ENCODE data around the gene STK11.

Gene STK11

DNA sequence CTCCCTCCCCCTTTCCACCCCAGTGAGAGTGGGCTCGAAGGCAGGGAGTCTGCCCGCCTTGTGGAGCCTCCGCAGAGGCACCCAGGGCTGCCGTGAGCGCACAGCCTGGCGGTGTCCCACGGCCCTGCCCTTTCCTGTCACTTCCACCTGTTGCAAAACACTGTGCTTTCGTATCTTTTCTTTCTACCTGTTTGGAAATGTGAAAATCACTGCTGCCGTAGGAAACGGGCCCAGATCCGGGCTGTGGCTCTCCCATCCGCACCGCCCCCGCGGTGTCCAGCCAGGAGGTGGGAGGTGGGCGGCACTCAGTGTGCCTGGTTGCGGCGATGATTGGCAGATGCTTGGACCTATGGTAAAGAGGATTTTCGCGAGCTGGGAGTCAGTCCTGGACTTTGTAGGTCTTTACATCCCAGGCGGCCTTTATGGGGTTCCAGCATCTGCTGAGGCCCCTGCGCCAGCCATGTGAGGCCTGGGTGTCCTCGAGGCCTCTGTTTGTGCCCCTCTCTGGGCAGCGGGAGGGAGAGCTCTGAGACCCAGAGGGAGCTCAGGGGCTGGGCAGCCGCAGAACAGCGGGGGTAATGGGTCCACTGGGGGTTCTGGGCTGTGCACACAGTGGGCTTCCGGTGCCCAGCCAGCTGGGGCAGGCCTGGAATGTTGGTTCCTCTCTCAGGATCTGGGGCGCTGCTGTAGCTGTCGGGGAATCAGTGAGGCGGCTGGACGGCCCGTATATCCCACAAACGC lies 6.1 kb downstream of the STK11 start:
- no peak for DNase-seq

DNA sequence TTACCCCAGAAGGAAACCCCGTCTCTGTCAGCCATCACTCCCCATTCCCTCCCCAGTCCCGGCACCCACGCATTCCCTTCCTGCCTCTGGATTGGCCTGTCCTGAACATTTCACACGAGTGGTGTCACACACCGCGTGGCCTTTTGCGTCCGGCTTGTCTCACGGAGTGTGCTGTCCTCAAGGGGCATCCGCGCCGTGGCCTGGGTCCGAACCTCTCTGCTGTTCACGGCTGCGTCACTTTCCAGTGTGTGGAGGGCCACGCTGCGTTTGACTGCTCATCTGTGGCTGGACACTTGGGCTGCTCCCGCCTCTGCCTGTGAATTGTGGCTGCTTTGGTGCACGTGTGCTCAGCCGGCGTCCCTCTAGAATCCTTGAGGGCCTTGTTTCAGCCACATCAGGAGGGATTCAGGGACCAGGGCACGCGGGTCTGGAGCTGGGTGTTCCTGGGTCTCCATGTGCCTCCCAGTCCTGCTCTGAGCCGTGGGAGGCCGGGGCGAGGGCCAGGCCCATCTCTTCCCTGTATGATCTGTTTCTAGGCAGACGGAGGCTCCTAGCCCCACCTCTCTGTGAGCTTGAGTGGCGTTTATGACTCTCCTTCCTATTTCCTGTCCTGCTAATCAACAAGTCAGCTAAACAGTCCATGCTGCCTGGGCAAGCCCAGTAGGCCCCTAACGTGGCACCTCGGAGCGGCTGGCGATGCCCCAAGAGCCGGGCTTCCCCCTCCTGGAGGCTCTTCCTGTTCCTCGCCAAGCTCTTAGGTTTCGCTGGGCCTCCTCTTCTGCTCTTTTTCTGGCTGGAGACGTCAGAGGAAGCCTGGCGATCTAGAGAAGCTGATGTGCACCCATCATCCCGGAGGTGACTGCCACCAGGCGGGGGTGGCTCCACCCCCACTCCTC lies 8.1 kb downstream of the STK11 start:
- peak; percentile 63 for DNase-seq

DNA sequence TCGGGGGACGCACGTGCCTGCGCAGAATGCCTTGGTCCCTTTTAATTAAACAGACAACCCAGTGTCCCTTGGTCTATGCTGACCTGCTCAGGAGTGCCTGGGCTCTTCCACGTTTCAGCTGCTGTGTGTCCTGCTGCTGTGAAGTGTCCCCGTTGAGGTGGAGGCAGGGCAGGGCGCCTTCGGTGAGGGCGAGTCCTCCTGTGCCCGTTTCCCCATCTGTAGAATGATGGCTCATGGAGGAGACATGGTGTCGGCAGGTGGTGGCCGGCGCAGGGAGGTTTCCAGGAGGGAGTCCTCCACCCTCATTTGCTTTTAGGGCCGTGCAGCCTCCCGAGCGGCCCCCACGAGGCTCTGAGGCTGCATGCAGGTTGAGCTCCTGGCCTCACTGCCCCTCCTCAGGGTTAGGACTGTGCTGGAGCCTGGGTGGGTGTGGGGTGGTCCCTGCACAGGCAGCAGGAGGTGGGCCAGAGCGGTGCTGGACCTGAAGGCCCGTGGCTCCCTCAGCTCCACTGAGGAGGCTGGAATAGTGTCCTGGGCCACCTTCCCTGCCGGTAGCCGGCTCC lies 8.8 kb downstream of the STK11 start:
- no peak for DNase-seq

DNA sequence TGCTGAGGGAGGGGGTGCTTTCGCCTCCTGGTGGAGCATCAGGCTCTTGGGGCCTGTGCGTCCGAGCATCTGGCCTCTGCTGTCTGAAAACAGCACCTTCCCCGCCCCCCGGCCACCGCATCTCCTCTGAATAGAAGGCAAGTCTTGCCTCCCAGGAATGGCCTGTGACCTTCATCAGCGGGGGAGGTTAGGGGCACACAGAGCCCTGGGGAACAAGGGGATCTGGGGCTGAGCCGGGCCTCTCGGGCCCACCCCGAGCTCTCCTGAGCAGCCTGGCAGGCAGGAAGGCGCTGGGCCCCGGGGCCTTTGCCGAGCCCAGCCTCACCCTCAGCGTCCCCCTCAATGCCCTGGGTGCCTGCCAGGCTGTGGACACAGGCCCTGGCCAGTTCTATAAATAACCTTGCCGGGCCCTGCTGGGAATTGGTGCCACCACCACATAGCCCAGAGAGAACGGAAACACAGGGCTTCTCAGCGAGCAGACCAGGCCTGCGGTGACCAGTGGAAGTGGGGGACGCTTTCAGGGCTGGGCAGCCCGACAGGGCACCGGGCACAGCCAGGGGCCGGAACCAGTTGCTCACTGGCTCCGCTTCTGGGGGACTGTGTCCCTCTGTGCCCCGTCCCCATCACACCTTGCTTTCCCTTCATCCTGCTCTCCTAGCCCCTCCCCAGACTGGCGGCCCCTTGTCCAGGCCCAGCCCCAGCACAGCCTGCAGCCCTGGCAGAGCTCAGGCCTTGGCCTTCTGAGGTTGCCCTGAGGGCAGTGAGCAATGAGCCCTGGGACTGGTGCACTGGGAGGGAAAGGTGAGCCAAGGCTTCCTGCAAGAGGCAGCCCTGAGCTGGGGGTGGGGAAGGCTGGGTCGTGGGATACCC lies 9.5 kb downstream of the STK11 start:
- no peak for DNase-seq

DNA sequence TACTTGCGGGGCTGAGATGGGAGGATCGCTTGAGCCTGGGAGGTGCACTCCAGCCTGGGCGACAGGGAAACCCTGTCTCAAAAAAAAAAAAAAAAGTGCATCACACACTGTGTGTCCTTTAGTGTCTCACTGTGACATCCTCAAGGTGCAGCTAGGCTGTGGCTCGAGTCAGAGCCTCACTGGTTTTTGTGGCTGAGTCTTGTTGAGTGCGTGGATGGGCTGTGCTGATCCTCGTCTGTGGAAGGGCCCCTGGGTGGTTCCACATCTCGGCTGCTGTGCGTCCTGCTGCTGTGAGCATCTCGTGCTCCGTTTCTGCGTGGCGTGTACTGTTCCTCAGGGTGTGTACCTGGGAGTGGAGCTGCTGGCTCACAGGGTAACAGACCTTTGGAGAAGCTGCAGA lies 11.2 kb downstream of the STK11 start:
- DNase-seq, result no peak

DNA sequence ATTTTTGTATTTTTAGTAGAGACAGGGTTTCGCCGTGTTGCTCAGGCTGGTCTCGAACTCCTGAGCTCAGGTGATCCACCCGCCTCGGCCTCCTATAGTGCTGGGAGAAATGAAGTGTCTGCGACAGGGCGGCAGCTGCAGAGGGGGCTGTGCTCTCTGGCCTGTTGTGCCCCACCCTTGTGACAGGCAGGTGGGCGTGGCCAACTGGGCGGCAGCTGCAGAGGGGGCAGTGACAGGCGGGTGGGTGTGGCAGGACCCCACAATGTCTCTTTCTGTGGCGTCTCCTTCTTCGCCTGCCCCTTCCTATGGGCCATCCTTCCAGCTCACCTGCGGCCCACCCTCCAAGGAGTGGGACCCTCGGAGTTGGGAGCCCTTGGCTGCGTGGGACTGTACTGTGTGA lies 11.8 kb downstream of the STK11 start:
- DNase-seq, result no peak

DNA sequence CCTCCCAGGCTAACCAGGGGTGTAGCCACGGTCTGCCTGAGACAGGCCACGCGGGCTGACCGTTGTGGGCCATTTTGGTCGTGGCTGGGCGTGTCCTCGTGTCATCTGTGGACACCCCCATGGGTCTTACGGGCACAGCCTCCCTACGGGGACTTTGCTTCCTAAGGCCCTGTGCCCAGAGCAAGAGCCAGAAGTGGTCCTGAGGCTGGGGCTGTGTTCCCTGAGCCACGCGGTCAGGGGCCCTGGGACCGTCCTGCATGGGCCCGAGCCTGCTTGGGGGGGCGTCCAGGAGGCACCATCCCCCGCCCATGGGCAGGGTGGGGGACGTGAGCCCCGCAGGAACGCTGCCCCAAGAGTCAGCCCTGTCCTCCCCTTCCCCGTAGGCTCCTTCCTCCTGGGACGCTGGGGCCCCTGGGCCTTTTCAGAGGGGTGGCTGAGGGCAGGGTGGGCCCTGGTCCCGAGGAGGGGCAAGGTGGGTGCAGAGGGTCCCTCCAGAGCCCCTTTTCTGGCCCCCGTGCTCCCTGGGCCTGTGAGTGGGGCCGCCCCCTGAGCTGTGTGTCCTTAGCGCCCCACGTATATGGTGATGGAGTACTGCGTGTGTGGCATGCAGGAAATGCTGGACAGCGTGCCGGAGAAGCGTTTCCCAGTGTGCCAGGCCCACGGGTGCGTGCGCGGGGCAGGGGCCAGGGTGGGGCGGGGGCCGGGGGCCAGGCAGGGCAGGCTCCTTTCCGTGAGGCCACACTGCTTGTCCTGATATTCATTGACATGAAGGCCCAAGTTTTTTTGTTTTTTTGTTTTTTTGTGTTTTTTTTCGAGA lies 13.4 kb downstream of the STK11 start:
- no peak for DNase-seq

DNA sequence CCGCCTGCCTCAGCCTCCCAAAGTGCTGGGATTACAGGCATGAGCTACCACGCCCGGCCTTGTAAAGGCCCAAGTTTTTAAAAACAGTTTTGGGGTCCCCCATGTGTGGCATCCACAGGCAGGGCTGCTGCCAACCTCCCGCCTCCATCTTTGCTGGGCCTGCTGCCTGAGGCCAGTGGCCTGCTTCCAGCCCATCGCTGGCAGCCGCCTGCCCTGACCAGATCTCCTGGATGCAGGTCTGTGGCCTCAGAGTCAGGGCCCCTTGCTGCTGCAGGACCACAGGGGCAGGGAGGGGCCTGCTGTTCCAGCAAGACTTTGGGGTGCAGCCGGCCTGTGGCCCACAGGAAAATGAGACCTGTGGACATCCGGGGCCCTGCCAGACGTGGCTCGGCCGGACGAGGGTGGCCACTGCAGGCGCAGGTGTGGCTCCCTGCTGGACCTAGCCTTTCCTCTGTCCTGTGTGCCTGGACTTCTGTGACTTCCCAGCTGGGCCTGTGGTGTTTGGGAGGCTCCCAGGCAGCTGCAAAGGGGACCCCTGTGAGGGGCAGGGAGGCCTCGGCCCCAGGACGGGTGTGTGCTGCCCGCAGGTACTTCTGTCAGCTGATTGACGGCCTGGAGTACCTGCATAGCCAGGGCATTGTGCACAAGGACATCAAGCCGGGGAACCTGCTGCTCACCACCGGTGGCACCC lies 14.4 kb downstream of the STK11 start:
- no peak for DNase-seq

DNA sequence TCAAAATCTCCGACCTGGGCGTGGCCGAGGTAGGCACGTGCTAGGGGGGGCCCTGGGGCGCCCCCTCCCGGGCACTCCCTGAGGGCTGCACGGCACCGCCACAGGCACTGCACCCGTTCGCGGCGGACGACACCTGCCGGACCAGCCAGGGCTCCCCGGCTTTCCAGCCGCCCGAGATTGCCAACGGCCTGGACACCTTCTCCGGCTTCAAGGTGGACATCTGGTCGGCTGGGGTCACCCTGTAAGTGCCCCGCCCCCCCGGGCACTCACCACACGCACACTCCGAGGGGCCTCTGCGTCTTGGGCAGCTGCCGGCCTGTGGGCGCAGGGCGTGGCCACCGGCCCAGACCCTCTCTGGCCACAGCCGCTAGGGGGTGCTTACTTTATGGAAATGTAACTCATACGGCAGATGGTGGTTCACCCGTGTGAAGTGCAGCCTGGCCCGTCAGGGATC lies 14.9 kb downstream of the STK11 start:
- no peak for DNase-seq

DNA sequence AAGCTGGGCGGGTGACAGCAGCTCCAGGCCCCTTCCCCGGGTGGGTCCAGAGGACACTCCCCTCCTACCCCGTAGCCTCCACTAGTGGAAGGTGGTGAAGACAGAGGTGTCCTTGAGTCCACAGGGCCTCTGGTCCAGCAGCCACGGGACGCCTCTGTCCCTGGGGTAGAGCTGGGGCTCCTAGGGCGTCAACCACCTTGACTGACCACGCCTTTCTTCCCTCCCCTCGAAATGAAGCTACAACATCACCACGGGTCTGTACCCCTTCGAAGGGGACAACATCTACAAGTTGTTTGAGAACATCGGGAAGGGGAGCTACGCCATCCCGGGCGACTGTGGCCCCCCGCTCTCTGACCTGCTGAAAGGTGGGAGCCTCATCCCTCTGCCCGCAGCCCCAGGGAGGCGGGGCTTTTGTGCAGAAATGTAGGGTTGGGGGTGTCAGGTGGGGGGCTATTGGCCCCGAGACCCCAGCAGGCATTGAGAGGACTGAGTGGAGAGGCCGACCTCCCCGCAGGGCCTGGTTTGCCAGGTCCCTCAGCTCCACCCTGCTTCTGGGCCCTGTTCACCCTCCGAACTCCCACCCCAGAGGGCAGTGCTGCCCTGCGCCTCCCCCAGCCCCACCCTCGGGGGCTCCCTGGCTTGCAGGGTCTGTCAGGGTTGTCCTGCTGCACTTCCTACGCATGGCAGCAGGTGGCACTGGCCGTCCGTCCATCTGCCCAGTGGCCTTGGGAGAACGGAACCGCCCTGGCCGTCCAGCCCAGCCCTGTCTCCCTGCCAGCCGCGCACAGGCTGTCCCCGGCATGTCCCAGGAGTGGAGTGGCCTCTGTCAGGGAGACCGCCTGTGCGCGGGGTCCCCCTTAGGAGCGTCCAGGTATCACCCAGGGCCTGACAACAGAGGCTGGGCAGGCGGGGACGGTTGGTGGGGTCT lies 15.7 kb downstream of the STK11 start:
- DNase-seq, result peak; percentile 25

DNA sequence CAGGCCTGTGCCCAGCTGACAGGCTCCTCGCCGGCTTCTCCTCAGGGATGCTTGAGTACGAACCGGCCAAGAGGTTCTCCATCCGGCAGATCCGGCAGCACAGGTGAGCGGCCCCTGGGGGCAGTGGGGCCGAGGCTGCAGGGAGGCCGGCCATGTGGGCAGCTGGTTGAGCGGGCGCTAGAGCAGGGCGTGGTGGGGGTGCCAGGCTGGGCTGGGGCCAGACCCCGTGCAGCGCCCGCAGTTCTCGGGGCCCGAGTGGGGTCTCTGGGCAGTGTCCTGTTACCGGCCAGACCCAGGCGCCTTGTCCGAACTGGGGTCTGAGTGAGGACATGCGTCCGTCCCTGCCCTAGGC lies 16.3 kb downstream of the STK11 start:
- DNase-seq, result no peak

DNA sequence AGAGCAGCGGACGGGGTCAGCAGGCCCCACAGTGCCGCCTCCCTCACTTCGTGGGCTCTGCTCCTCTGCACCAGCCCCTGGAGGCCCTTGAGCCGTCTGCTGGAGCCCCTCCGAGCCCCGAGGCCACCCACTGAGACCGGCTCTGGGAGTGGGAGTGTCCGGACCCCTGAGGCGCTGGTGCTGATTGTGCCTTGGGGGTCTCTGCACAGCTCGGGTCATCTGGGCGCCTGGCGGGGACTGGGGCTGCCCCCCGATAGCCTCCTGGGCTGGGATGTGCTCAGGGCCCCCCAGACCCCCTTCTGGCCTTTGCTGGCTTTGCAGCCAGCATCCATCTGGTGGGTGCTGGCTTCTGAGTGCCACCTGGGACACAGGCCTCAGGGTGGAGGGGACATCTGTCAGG lies 16.8 kb downstream of the STK11 start:
- no peak for DNase-seq

DNA sequence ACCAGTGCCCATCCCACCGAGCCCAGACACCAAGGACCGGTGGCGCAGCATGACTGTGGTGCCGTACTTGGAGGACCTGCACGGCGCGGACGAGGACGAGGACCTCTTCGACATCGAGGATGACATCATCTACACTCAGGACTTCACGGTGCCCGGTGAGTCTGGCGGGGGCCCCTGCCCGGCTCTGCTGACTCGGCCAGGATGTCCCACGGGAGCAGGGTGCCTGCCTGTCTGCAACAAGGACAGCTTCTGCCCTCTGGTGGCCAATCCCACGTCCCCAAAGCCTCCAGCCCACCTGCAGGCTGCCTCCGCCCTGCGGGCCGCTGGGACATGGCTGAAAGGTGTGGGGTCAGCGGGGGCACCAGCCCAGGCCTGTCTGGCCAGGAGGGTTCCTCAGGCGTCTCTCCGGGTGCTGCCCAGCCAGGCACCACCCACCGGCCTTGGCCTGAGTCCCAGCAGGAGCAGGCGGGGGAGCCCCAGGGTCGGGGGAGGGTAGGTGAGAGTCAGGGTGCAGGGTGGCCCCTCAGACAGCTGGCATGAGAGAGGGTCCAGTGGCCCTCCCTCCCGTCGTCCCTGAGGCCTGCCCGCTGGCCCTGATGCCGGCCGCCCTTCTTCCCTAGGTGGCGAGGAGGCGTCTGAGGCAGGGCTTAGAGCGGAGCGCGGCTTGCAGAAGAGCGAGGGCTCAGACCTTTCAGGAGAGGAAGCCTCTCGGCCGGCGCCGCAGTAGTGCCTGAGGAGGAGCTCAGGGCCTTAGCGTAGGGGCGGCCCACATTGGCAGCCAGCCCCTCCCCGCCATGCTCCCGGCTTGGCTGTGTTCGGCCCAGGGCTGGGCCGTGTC lies 17.7 kb downstream of the STK11 start:
- peak; percentile 27 for DNase-seq

DNA sequence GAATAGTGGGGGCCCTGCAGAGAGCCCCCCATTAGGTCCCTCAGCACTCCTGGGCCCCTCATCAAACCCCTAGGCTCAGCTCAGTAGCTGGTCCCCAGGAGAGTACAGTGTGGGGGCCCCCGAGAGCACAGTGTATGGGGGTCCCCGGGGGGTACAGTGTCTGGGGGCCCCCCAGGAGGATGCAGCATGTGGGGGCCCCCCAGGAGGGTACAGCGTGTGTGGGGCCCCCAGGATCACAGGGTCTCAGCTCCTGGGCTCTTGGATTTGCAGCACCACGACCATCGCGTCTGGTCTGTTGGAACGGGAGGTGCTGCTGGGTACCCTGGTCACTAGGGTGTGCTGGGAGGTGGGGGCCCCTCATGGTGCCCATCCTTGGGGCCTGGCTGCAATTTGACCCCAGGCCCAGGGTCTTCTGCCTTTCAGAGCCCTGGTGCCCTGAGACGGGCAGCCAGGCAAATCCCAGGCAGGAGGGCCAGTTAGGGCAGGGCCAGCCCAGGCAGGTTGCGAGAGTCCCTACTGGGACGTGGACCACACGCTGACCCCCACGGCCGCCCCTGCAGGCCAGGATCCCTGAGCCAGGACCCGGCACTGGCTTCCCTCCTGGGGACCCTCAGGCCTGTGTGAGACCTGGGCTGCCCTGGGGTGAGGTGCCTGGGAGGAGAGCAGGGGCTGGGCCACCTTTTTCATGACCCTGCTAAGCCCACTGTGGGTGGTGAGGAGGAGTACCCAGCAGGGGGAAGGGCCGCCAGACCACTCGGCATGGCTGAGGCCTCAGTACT lies 18.7 kb downstream of the STK11 start:
- no peak for DNase-seq

DNA sequence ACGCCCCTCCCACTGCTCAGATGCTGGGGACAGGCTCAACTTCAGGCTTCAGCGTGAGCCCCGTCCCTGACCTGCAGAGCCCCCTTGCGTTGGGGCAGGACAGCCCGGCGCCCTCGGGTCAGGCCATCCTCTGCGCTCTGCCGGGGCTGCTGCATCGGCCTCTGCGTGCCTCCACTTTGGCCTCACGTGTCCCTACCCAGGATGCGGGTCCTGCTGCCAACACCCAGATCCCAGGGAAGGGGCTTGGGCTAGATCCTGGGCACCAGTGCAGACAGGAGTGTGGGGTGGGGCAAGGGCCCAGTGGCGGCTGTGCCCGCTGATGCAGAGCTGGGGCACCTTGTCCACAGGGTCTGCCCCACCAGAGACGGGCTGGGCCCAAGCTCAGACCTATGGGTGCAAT lies 19.3 kb downstream of the STK11 start:
- DNase-seq, result no peak

DNA sequence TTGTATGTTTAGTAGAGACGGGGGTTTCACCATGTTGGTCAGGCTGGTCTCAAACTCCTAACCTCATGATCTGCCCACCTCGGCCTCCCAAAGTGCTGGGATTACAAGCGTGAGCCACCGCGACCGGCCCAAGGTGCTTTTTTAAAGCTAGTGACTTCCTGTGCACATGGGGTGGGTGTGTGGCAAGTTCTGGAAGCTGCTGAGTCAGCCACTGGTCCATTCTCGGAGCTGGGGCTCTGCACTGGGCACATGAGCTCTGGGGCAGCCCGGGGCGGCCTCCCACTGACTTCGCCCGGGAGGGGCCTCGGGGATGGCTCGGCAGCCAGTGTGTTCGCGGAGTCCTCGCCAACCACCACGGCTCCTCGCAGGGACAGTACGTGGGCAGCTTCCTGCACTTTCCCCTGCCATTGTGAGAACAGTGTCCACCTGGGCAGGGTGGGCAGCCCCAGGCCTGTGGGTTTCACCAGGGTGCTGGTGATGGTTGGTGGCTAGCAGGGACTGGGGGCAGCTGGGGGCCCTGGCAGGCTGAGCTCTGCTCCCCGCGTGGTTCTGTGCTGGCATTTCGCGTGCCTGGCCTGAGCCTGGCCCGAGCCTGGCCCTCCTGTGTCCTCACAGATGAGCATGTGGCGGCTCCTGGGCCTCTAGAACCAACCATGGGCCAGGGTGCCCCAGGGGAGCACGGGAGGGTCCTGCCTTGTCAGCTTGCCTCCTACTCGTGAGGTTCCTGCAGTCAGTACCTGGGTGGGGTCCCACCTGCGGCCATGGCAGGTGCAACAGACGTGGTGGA lies 20.1 kb downstream of the STK11 start:
- DNase-seq, result no peak

DNA sequence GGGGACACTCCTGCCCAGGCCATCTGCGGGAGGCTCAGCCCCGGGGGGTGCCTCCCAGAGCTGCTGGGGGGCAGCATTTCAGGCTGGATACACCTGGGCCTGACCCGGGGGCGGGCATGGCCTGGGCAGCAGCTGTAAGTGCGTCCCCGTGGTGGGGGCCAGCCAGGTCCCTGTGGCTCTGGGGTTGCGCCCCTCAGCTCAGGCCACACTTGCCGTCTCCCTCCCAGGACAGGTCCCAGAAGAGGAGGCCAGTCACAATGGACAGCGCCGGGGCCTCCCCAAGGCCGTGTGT lies 20.6 kb downstream of the STK11 start:
- DNase-seq, result no peak

Measured in fibroblast of skin of abdomen (primary cell).